ENCODE data around the gene SPOCK2. TPM values are rescaled to one million over a fixed set of nuclear protein-coding genes. Genes with fewer than 3 reads are reported as not detected.

The SPOCK2 gene
- polyA plus RNA-seq, 1 donor from 2014 or later: 5.6 TPM

DNA sequence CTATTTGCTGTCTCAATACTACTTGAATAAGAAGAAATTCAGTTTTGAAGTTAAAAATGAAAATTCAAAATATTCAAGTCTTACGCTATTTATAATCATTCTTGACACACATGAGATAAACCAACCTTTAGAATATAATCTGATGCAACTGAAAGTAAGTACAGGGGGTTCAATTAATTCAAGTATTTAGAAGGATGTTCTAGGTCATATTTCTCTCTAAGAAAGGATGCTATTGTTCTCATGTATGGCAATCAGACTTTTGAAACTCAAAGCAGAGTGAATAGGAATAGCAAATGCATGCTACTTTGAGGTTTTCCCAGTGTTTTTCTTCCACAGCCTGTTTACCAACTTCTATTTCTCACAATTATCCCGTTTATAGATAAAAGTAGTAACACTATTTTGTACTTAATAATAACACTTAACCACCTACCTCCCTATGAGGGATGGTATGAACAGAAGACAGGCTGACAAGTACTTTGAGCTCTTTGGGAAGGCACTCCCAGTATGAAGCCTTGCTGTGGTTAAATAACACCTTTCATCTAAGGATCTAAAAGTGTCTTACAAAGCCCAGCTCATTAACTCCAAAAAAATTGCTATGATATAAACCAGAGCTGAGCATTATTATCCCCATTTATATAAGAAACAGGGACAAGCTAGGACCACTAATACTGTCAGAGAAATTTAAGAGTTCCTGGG is 18.0 kb upstream of the SPOCK2 start:
- no peak overlapping the region for H3K4me2 ChIP-seq (ENCODE audit: low read length)
- H3F3A ChIP-seq (ENCODE audit: insufficient read depth, low read length, poor library complexity, severe bottlenecking): no peaks in the 10 kb centered on the region
- H3K9me3 ChIP-seq (ENCODE audit: low read length): no peaks in the 10 kb centered on the region
- no peak overlapping the region for H3K9ac ChIP-seq (ENCODE audit: low read length)
- no peaks in the 10 kb centered on the region for H3K36me3 ChIP-seq (ENCODE audit: insufficient read depth, low read length)
- H3K79me2 ChIP-seq (replicated peaks; ENCODE audit: insufficient read depth, low read length): no peaks in the 10 kb centered on the region
- H4K20me1 ChIP-seq (ENCODE audit: insufficient read depth): no peaks in the 10 kb centered on the region
- no peak overlapping the region for H3K4me3 ChIP-seq (ENCODE audit: low read length)
- H3K9me2 ChIP-seq (ENCODE audit: insufficient read depth, low read length): no peaks in the 10 kb centered on the region
- H2AFZ ChIP-seq (ENCODE audit: low read depth, low read length): no peak overlapping the region
- H3K27me3 ChIP-seq (ENCODE audit: insufficient read depth, low read depth, low read length): no peaks in the 10 kb centered on the region
- no peak overlapping the region for H3K27ac ChIP-seq (ENCODE audit: low read length)
- TF ChIP-seq EZH2 (IDR thresholded peaks at IDR 0.05; ENCODE audit: borderline replicate concordance, insufficient read depth, low read length, poor library complexity, severe bottlenecking): no peak
- TF ChIP-seq EP300 (conservative IDR thresholded peaks at IDR 0.05; ENCODE audit: poor library complexity, severe bottlenecking): no peak
- TF ChIP-seq, protein P1, sequence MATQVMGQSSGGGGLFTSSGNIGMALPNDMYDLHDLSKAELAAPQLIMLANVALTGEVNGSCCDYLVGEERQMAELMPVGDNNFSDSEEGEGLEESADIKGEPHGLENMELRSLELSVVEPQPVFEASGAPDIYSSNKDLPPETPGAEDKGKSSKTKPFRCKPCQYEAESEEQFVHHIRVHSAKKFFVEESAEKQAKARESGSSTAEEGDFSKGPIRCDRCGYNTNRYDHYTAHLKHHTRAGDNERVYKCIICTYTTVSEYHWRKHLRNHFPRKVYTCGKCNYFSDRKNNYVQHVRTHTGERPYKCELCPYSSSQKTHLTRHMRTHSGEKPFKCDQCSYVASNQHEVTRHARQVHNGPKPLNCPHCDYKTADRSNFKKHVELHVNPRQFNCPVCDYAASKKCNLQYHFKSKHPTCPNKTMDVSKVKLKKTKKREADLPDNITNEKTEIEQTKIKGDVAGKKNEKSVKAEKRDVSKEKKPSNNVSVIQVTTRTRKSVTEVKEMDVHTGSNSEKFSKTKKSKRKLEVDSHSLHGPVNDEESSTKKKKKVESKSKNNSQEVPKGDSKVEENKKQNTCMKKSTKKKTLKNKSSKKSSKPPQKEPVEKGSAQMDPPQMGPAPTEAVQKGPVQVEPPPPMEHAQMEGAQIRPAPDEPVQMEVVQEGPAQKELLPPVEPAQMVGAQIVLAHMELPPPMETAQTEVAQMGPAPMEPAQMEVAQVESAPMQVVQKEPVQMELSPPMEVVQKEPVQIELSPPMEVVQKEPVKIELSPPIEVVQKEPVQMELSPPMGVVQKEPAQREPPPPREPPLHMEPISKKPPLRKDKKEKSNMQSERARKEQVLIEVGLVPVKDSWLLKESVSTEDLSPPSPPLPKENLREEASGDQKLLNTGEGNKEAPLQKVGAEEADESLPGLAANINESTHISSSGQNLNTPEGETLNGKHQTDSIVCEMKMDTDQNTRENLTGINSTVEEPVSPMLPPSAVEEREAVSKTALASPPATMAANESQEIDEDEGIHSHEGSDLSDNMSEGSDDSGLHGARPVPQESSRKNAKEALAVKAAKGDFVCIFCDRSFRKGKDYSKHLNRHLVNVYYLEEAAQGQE (IDR thresholded peaks at IDR 0.05; ENCODE audit: borderline replicate concordance): no peak
- no peak for TF ChIP-seq RAD21 (conservative IDR thresholded peaks at IDR 0.05)
- TF ChIP-seq SMC3 (conservative IDR thresholded peaks at IDR 0.05; ENCODE audit: poor library complexity): no peak
- TF ChIP-seq MXI1 (conservative IDR thresholded peaks at IDR 0.05; ENCODE audit: poor library complexity, severe bottlenecking): no peak
- TF ChIP-seq POLR2AphosphoS5 (IDR thresholded peaks at IDR 0.05): no peak
- TF ChIP-seq, protein P2, sequence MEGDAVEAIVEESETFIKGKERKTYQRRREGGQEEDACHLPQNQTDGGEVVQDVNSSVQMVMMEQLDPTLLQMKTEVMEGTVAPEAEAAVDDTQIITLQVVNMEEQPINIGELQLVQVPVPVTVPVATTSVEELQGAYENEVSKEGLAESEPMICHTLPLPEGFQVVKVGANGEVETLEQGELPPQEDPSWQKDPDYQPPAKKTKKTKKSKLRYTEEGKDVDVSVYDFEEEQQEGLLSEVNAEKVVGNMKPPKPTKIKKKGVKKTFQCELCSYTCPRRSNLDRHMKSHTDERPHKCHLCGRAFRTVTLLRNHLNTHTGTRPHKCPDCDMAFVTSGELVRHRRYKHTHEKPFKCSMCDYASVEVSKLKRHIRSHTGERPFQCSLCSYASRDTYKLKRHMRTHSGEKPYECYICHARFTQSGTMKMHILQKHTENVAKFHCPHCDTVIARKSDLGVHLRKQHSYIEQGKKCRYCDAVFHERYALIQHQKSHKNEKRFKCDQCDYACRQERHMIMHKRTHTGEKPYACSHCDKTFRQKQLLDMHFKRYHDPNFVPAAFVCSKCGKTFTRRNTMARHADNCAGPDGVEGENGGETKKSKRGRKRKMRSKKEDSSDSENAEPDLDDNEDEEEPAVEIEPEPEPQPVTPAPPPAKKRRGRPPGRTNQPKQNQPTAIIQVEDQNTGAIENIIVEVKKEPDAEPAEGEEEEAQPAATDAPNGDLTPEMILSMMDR (IDR thresholded peaks at IDR 0.05; ENCODE audit: poor library complexity, severe bottlenecking): no peak
- no peak for TF ChIP-seq TAF1 (IDR thresholded peaks at IDR 0.05; ENCODE audit: low read depth)

DNA sequence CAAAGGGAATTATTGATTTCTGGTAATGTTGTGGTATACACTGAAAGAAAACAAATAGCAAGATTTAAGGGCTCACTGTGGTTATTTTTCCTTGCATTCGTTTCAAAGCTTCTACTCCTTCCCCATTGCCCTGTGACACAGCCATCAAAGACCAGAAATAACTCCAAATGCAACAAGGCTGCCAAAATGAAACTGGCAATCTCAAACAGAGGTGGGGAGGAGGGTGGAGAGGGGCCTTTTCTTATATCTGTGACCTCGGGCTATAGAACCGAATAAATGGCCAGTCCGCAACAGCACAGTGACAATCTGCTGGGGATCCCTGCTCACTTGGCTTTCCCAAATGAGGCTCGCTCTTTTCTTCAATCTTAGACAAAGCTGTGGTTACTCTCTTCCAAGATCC is 17.4 kb upstream of the SPOCK2 start:
- no peak overlapping the region for H2AFZ ChIP-seq (ENCODE audit: low read depth, low read length)
- no peaks in the 10 kb centered on the region for H3K9me2 ChIP-seq (ENCODE audit: insufficient read depth, low read length)
- H3K79me2 ChIP-seq (replicated peaks; ENCODE audit: insufficient read depth, low read length): no peaks in the 10 kb centered on the region
- H3K36me3 ChIP-seq (ENCODE audit: insufficient read depth, low read length): no peaks in the 10 kb centered on the region
- no peak overlapping the region for H3K4me3 ChIP-seq (ENCODE audit: low read length)
- TF ChIP-seq, protein P1 (IDR thresholded peaks at IDR 0.05; ENCODE audit: borderline replicate concordance): no peak
- TF ChIP-seq RAD21 (conservative IDR thresholded peaks at IDR 0.05): no peak
- no peak for TF ChIP-seq SMC3 (conservative IDR thresholded peaks at IDR 0.05; ENCODE audit: poor library complexity)
- TF ChIP-seq MXI1 (conservative IDR thresholded peaks at IDR 0.05; ENCODE audit: poor library complexity, severe bottlenecking): no peak
- no peak for TF ChIP-seq POLR2AphosphoS5 (IDR thresholded peaks at IDR 0.05)
- TF ChIP-seq, protein P2 (IDR thresholded peaks at IDR 0.05; ENCODE audit: poor library complexity, severe bottlenecking): no peak
- TF ChIP-seq EP300 (conservative IDR thresholded peaks at IDR 0.05; ENCODE audit: poor library complexity, severe bottlenecking): no peak
- TF ChIP-seq EZH2 (IDR thresholded peaks at IDR 0.05; ENCODE audit: borderline replicate concordance, insufficient read depth, low read length, poor library complexity, severe bottlenecking): no peak
- no peak for TF ChIP-seq TAF1 (IDR thresholded peaks at IDR 0.05; ENCODE audit: low read depth)
- H3F3A ChIP-seq (ENCODE audit: insufficient read depth, low read length, poor library complexity, severe bottlenecking): no peaks in the 10 kb centered on the region
- H3K4me2 ChIP-seq (ENCODE audit: low read length): no peak overlapping the region
- no peaks in the 10 kb centered on the region for H4K20me1 ChIP-seq (ENCODE audit: insufficient read depth)
- no peak overlapping the region for H3K27ac ChIP-seq (ENCODE audit: low read length)
- no peaks in the 10 kb centered on the region for H3K9me3 ChIP-seq (ENCODE audit: low read length)
- H3K27me3 ChIP-seq (ENCODE audit: insufficient read depth, low read depth, low read length): no peaks in the 10 kb centered on the region
- no peak overlapping the region for H3K9ac ChIP-seq (ENCODE audit: low read length)
